NB4 (cell line): Measurements from ENCODE around the gene POLDIP2.
A peak's percentile ranks its signal among the peaks of the same experiment; 100 is the strongest.

Experiments
- DNase-seq: peaks from one replicate; pipeline ENCODE4 v3.0.0; 2010; ENCODE audit warnings: low read depth
- H3K4me3 ChIP-seq: one replicate; pipeline ENCODE4 v1.5.1; 2011; ENCODE audit warnings: mild to moderate bottlenecking, low read depth, low read length, moderate library complexity
- CTCF ChIP-seq: IDR thresholded peaks from one replicate; pipeline ENCODE4 v1.5.1; 2012; ENCODE audit warnings: low read depth, low read length
- MAX ChIP-seq: IDR thresholded peaks from 2 replicates; pipeline ENCODE4 v1.6.1; 2011; ENCODE audit warnings: low read depth, low read length
- MYC ChIP-seq: IDR thresholded peaks from 2 replicates; pipeline ENCODE4 v1.6.1; 2011; ENCODE audit warnings: low read depth, low read length
- POLR2A ChIP-seq: IDR thresholded peaks from 2 replicates; pipeline ENCODE4 v1.6.1; 2011; ENCODE audit warnings: mild to moderate bottlenecking; ENCODE audit not compliant: insufficient read length; ENCODE audit errors: extremely low read depth

Gene POLDIP2

GRCh38 chr17:28346746-28347246, 10.5 kb downstream of the POLDIP2 start:
- DNase-seq = peak; percentile 31
- H3K4me3 ChIP-seq = no peak overlapping the region
- peak; percentile 5 for TF ChIP-seq CTCF
- no peak for TF ChIP-seq MAX

GRCh38 chr17:28346199-28346580, 11.1 kb downstream of the POLDIP2 start:
- TF ChIP-seq MYC = no peak
- TF ChIP-seq POLR2A = no peak
- TF ChIP-seq CTCF = no peak
- no peak for TF ChIP-seq MAX
- no peak overlapping the region for H3K4me3 ChIP-seq
- DNase-seq = no peak

GRCh38 chr17:28345419-28346198, 11.7 kb downstream of the POLDIP2 start:
- TF ChIP-seq MAX (no peak), MYC (no peak), CTCF (no peak)
- no peak overlapping the region for H3K4me3 ChIP-seq
- DNase-seq = no peak

- no peak for DNase-seq
- TF ChIP-seq MYC (no peak), POLR2A (no peak), MAX (no peak), CTCF (no peak)
- no peak overlapping the region for H3K4me3 ChIP-seq
Measured at GRCh38 chr17:28344435-28344901, 12.9 kb downstream of the POLDIP2 start.

GRCh38 chr17:28344011-28344410, 13.3 kb downstream of the POLDIP2 start:
- no peak for TF ChIP-seq MYC
- no peak for TF ChIP-seq MAX
- DNase-seq = no peak
- no peak overlapping the region for H3K4me3 ChIP-seq

- TF ChIP-seq MYC (no peak), POLR2A (no peak), MAX (no peak), CTCF (no peak)
- DNase-seq = no peak
- no peak overlapping the region for H3K4me3 ChIP-seq
Measured at GRCh38 chr17:28343491-28343932, 13.8 kb downstream of the POLDIP2 start.
